ENCODE data around the gene CASTOR1.

CASTOR1 gene

GRCh38 chr22:30297991-30298701 is 8.8 kb upstream of the CASTOR1 start:
- DNase-seq = no peak

- no peak for DNase-seq
Measured at GRCh38 chr22:30297276-30297990, 8.1 kb upstream of the CASTOR1 start.

DNA sequence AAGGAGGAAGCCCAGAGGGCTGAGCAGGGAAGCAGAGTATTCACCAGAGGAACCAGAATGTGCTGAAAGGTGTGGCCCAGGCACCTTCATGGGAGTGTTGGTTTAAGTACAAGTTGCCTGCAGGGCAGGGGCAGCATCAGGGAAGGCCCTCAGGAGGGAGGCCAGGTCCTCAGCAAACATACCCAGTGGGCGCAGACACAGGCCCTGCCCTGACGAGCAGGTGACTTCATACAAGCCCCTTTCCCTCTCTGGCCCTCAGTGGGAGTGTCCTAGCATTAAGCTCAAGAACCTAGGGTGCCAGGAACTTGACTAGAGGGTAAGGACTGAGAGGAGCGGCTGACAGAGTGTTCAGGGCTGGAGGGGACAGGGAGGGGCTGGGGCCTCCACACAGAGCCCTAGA is 7.5 kb upstream of the CASTOR1 start:
- DNase-seq = no peak

DNA sequence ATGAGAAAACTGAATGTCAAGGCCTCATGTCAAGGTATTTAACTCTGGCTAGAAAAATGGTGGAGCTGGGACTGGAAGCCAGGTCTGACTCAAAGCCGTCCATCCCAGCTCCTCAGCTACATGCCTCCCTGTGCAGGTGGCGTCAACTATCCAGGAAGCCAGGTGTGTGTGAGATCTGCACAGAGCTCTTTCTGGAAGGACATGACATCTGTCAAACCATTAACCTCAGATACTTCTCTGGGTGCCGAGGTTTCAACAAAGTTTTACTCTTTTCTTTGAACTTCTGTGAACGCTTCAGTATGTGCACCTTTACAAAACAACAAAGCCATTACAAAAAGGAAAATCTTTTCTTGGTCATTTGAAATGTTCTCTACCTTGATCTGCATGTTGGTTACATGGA is 7.0 kb upstream of the CASTOR1 start:
- DNase-seq = no peak

GRCh38 chr22:30295576-30295975 is 6.3 kb upstream of the CASTOR1 start:
- DNase-seq = no peak

DNA sequence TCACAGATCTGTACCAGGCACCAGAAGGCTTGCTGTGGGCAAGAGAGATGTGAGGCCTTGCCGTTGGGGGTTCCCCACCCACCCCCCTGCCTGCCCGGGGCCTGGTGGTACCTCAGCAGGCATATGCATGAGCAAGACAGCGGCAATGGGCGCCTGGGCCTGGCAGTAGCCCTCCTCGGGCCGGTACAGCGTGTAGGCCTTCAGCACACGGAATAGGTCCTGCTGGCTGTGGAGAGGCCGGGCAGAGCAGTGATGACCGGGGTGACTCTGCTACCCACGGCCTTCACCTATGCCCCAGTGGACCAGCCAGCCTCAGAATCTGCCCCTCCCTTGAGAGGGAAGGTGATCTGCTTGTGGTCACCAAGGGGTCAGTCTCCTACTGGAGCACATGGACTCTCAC is 5.5 kb upstream of the CASTOR1 start:
- no peak for DNase-seq

DNA sequence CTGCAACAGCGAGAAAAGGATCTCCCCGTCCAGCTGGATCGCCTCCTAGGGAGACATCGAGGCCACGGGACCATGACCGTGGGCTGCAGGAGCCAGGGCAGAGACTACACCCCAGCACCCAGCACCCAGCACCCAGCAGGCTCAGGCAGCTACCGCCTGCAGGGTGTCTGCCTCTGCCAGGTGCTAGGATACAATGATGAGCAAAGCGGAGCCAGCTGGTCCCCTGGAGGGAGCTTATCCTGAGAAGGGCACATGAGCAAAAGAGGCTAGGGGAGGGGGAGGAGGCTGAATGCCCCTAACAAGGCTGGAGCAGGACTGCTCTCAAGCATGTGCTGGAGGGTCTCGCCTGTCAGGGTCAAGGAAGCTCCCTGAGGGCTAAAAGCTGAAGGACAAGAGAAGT is 4.8 kb upstream of the CASTOR1 start:
- no peak for DNase-seq

DNA sequence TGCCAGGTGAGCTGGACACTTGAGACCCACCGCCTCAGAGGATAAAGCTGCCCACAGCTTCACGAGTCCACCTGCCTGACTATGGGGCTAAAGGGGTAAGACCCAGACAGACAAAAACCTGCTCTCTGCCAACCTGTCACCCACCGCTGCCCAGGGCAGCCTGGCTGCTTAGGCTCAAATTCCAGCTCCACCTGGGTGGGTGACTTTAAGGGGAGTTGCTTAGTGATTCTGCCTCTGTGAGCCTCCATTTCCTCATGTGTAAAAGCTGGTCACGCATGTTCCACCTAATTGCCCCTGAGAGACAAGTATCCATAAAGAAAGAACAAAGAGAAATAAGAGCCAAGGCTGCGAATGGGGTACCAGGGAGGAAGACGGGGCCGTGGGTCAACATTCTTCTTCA is 3.7 kb upstream of the CASTOR1 start:
- DNase-seq = no peak

GRCh38 chr22:30292069-30292970 is 3.0 kb upstream of the CASTOR1 start:
- no peak for DNase-seq

DNA sequence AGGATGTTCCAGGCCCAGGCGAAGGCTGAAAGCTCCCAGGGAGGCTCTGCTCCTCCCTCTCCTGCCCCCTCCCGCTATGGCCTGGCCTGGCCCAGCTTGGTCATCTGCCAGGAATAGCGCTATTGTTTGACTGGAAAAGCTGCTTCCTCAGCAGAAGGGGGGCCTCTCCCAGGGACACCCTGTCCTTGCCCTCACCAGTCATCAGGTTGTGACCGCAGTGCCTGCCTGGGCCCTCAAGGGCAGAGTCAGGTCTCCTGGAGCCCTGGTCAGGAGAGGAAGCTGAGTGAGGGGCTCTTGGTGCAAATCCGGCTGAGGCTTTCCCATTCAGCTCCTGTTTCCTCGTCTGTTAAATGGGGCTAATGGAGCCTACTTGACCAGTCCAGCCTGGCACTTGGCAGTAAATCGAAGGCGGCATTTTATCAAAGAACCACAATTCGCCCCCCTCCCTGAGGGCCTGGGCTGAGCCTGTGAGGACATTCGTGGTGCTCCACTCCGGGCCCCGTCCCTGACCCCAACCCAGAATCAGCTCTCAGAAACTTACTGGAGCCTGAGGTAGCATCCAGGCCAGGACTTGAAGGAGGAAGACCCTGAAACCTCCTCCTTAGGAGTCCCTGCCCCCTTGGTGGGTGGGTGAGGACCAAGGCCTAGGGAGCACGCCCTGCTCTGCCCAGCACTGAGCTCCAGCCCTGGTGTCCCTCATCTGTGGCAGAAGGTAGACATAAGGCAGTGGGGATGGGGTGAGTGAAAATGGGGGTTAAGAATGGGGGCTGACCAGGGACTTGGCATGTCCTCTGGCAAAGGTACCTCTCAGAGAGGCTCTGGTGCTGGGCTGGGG is 2.0 kb upstream of the CASTOR1 start:
- DNase-seq = no peak

GRCh38 chr22:30290342-30291057 is 1.2 kb upstream of the CASTOR1 start:
- DNase-seq = no peak

GRCh38 chr22:30289980-30290313 is 642 bp upstream of the CASTOR1 start:
- no peak for DNase-seq

GRCh38 chr22:30288419-30289140 is 725 bp downstream of the CASTOR1 start:
- DNase-seq = no peak

DNA sequence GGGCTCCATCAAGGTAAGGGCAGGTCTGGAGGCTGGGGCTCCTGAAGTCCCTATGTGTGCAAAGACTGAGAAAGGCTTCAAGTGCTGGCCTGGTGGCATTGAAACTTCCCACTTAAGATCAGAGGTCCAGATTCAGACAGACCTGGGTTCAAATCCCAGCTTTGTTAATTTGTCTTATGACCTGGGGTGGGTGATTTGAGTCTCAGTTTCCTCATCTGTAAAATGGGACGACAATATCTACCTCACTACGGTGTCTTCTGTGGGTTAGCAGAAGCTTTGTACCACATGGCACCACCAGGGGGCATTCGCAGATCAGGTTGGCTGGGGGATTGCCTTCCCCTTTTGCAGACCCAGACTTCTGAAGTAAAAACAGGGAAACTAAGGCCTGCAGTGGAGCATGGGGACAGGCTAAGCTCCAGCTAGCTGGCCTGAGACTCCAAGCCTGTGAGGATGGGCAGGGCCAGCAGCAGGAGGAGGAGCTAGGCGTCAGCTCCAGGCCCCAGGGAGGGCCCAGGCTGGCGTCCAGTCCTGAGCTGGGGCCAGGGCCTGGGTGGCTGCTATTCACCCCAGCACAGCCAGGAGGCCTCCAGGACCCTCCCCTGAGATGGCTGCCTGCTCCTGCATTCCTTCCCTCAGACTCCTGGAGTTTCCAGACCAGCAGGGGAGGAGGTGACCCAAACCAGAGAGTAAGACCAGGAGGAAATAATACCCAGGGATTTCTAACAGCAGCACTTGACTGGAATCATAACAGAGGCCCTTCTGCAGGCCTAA is 1.5 kb downstream of the CASTOR1 start:
- DNase-seq = peak; percentile 87 to 89

- DNase-seq = peak; percentile 84 to 86
Measured at GRCh38 chr22:30286813-30287647, 2.3 kb downstream of the CASTOR1 start.

- no peak for DNase-seq
Measured at GRCh38 chr22:30286331-30286730, 3.0 kb downstream of the CASTOR1 start.

- DNase-seq = no peak
Measured at GRCh38 chr22:30285846-30286200, 3.5 kb downstream of the CASTOR1 start.

DNA sequence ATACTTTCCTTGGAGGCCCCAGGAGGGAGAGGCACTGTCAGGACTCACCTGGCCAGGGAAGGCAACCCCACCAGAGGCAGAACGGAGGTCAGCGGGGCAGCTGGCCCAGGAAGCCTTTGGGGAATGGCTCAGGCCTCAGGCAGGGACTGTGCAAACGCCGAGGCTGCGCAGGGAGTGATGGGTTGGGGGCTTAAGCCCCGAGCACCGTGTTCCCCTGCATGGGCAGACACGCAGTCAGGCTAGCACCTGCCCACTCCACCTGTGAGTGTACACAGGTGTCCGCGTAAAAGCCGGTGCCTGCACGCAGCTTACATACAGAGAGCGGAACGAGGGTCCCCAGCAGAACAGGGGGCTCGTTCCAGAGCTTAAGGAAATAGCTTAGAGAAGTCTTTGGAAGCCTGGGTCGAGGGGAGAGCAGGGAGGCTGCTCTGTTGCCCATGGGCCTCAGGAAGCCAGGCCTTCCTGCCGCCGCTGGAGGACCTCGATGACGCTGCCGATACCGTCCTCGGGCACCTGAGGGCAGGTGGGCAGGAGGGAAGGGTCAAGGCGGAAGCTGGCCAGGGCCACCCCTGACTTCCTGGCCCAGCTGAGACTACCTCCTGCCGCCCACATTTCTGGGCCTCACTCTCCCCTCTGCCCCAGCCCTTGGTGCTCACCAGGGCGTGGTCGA is 4.0 kb downstream of the CASTOR1 start:
- DNase-seq = no peak

DNA sequence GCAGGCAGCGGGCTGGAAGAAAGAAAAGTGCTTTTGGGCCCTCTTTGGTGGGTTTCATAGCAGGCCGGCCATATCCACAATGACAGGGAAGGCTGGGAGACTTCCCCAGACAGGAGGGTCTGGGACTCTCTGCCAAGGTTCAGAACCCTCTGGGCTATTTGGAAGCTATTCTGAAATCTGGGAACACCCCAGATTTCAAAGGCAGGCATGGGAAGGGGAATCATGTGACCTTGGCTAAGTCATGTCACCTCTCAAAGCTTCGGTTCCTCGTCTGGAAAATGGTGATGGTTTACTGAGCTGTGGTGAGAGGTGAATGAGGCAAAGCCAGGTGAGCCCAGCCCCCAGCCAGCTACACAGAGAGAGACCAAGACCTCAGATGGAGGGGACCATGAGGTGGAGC is 4.6 kb downstream of the CASTOR1 start:
- no peak for DNase-seq

Measured in CD4-positive, alpha-beta T cell treated with Interleukin-1 beta for 1 hour (primary cell).